B cell (primary cell): Measurements from ENCODE around the gene HS3ST6. TPM values are rescaled to one million over a fixed set of nuclear protein-coding genes. Genes with fewer than 3 reads are reported as not detected.

Source experiments
- ATAC-seq: fragments of 200-7000 bp; cut with Tn5 transposase; one replicate; pipeline ENCODE4 v1.10.0; 2021; ENCODE audit warnings: low read depth, mild to moderate bottlenecking, moderate number of reproducible peaks, moderate library complexity
- CTCF ChIA-PET: fragments of 350-600 bp; sonication (Branson Sonifier 250); formaldehyde crosslinking; loops from one replicate; lab custom pipeline; 2021; ENCODE audit warnings: antibody characterized with exemption, inconsistent platforms; lab: Charles Lee
- POLR2A ChIA-PET: fragments of 350-600 bp; sonication (Branson Sonifier 250); formaldehyde crosslinking; loops from one replicate; lab custom pipeline; 2021; ENCODE audit warnings: antibody characterized with exemption; lab: Charles Lee
- DNase-seq: peaks from one replicate; pipeline ENCODE4 v3.0.0; 2013
- H2AFZ ChIP-seq: 2 replicates; pipeline ENCODE4 v1.6.1; 2012; ENCODE audit warnings: mild to moderate bottlenecking, low read depth, low read length; ENCODE audit not compliant: insufficient read depth, poor library complexity, severe bottlenecking
- H3K27ac ChIP-seq, 2 donors: 1 replicate in 1 of 2; 2 replicates in 1 of 2; pipeline ENCODE4 v1.5.1; 2012 to 2013; ENCODE audit warnings: low read length in 2 of 2, mild to moderate bottlenecking in 2 of 2, moderate library complexity in 1 of 2
- H3K27me3 ChIP-seq, 4 experiments: fragments of 200-600 bp in 1 of 4; sonication (generic) in 1 of 4; replicated peaks in 1 of 4; 1 replicate in 2 of 4; 2 replicates in 2 of 4; pipeline versions ENCODE4 v1.6.1 to v1.7.0; 2013 to 2016; ENCODE audit warnings: low read length in 3 of 4, mild to moderate bottlenecking in 2 of 4, mixed read lengths in 1 of 4, moderate library complexity in 1 of 4; ENCODE audit not compliant: insufficient read depth in 4 of 4, control insufficient read depth in 3 of 4; ENCODE audit errors: control extremely low read depth in 1 of 4
- H3K36me3 ChIP-seq, 2 experiments: replicated peaks in 1 of 2; 1 replicate in 1 of 2; 2 replicates in 1 of 2; pipeline versions ENCODE4 v1.6.1 to v1.7.1; 2013; ENCODE audit warnings: low read length in 1 of 2; ENCODE audit not compliant: insufficient read depth in 2 of 2, control insufficient read depth in 1 of 2; ENCODE audit errors: control extremely low read depth in 1 of 2, extremely low read depth in 1 of 2
- H3K4me1 ChIP-seq, 2 donors: fragments of 200-600 bp in 1 of 2; sonication (generic) in 1 of 2; 1 replicate in 1 of 2; 2 replicates in 1 of 2; pipeline versions ENCODE4 v1.5.1 to v1.6.1; 2013 to 2017; ENCODE audit warnings: low read length in 2 of 2; ENCODE audit not compliant: control insufficient read depth in 2 of 2, insufficient read depth in 2 of 2
- H3K4me2 ChIP-seq: replicated peaks from 2 replicates; pipeline ENCODE3; 2012; ENCODE audit warnings: mild to moderate bottlenecking, low read depth, low read length; ENCODE audit not compliant: poor library complexity, severe bottlenecking
- H3K4me3 ChIP-seq, 5 experiments: fragments of 200-600 bp in 1 of 5; sonication (generic) in 1 of 5; 1 replicate in 3 of 5; 2 replicates in 2 of 5; pipeline versions ENCODE4 v1.5.1 to v1.7.0; 2011 to 2016; ENCODE audit warnings: low read length in 4 of 5, mild to moderate bottlenecking in 4 of 5, low read depth in 2 of 5, control low read depth in 1 of 5, moderate library complexity in 1 of 5; ENCODE audit not compliant: insufficient read depth in 1 of 5; ENCODE audit errors: control extremely low read depth in 1 of 5, extremely low read depth in 1 of 5
- H3K79me2 ChIP-seq: fragments of 200-600 bp; sonication (generic); one replicate; pipeline ENCODE4 v1.6.0; 2016; ENCODE audit warnings: low read length; ENCODE audit not compliant: control insufficient read depth, insufficient read depth
- H3K9ac ChIP-seq: fragments of 200-600 bp; sonication (generic); 2 replicates; pipeline ENCODE4 v1.6.1; 2017; ENCODE audit warnings: mild to moderate bottlenecking, low read length, moderate library complexity
- H3K9me3 ChIP-seq, 3 donors: one replicate each; pipeline versions ENCODE4 v1.6.1 to v1.7.1; 2013; ENCODE audit warnings: low read length in 2 of 3; ENCODE audit not compliant: control insufficient read depth in 2 of 3, insufficient read depth in 1 of 3; ENCODE audit errors: control extremely low read depth in 1 of 3
- H4K20me1 ChIP-seq: 2 replicates; pipeline ENCODE4 v1.6.0; 2012; ENCODE audit warnings: mild to moderate bottlenecking, low read length; ENCODE audit not compliant: insufficient read depth, control insufficient read depth, poor library complexity, severe bottlenecking
- H3K27ac Mint-ChIP-seq: one replicate; pipeline ENCODE4 v1.8.0; 2021; ENCODE audit warnings: mixed read lengths
- H3K27me3 Mint-ChIP-seq: one replicate; pipeline ENCODE4 v1.8.0; 2021; ENCODE audit warnings: mixed read lengths
- H3K4me1 Mint-ChIP-seq: one replicate; pipeline ENCODE4 v1.8.0; 2021; ENCODE audit warnings: mixed read lengths
- H3K4me3 Mint-ChIP-seq: one replicate; pipeline ENCODE4 v1.8.0; 2021; ENCODE audit warnings: mixed read lengths
- H3K9me3 Mint-ChIP-seq: one replicate; pipeline ENCODE4 v1.8.0; 2022; ENCODE audit warnings: mixed read lengths; ENCODE audit not compliant: insufficient read depth
- EZH2 ChIP-seq: IDR thresholded peaks from 2 replicates; pipeline ENCODE4 v1.6.1; 2012; ENCODE audit warnings: borderline replicate concordance, low read depth, mild to moderate bottlenecking, moderate library complexity, low read length; ENCODE audit not compliant: insufficient read depth, poor library complexity, severe bottlenecking
- WGBS: methylation state at CpG from one replicate; pipeline ENCODE4 v1.1.5; 2013; ENCODE audit warnings: missing lambda C conversion rate; ENCODE audit not compliant: insufficient coverage; 5-methylcytosine and 5-hydroxymethylcytosine counted together
- intact Hi-C: fragments of 100-400 bp; cut with micrococcal nuclease; formaldehyde crosslinking; loops from one replicate; pipeline ENCODE4 v1.10.0; 2022
- polyA plus RNA-seq: library from polyadenylated mRNA; depleted of rRNA; stranded (reverse); fragments of >200 nt; gene quantifications from 2 replicates; pipeline ENCODE4 v1.2.3, GENCODE V29; 2012
- total RNA-seq, 2 donors: library from RNA; stranded (reverse); fragments of 120-200 nt in 1 of 2; gene quantifications; 1 replicate in 1 of 2; 2 replicates in 1 of 2; pipeline versions ENCODE4 v1.2.3 to v1.2.4, GENCODE V29; 2013 to 2022
- TF ChIP-seq, protein P1 (sequence below): fragments of 200-600 bp; IDR thresholded peaks from one replicate; pipeline ENCODE4 v1.8.0; 2022; ENCODE audit warnings: antibody characterized with exemption, mild to moderate bottlenecking

HS3ST6 gene
- total and polyA plus RNA-seq, 2 donors (not counting 1 experiment from before 2014, with no cell fraction given): not detected

DNA sequence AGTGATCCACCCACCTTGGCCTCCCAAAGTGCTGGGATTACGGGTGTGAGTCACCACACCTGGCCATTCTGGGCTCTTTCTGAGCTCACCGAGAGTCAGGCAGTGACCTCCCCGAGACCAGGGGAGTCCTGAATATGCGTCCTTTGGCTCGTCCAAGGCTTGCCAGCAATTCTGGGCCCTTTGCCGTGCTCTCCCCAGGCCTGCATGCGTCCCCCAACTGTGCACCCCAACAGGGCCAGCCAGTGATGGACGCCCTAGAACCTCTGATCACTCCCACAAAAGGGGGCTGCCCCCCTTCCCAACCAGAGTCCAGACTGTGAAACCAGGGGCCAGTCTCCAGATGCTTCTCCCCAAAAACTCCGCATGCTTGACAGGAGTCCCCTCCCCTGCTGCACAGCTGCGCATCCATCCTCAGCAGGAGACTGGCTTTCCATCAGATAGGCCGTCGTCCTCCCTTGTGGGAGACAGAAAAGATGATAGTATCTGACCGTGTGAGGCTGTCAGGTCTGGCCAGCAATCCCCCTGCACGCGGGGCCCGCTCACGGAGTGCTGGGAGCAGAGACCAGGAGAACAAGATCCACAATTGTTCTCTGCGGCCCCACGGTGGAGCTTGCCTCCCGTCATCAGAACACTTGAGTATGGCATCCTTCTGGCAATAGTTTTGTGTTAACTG, 15.5 kb downstream of the HS3ST6 start:
- Histone ChIP-seq H3K4me2 (no peak overlapping the region), H3K36me3 (no peaks in the 10 kb centered on the region), H3K27me3 (peaks cover 0 to 5% (median 0%) of the 10 kb centered on the region in 4 experiments), H3K9ac (no peak overlapping the region), H3K9me3 (no peaks in the 10 kb centered on the region), H2AFZ (no peak overlapping the region), H4K20me1 (no peaks in the 10 kb centered on the region), H3K4me3 (no peak overlapping the region), H3K79me2 (no peaks in the 10 kb centered on the region), H3K27ac (no peak overlapping the region), H3K4me1 (no peaks in the 10 kb centered on the region)
- TF ChIP-seq, protein P1, sequence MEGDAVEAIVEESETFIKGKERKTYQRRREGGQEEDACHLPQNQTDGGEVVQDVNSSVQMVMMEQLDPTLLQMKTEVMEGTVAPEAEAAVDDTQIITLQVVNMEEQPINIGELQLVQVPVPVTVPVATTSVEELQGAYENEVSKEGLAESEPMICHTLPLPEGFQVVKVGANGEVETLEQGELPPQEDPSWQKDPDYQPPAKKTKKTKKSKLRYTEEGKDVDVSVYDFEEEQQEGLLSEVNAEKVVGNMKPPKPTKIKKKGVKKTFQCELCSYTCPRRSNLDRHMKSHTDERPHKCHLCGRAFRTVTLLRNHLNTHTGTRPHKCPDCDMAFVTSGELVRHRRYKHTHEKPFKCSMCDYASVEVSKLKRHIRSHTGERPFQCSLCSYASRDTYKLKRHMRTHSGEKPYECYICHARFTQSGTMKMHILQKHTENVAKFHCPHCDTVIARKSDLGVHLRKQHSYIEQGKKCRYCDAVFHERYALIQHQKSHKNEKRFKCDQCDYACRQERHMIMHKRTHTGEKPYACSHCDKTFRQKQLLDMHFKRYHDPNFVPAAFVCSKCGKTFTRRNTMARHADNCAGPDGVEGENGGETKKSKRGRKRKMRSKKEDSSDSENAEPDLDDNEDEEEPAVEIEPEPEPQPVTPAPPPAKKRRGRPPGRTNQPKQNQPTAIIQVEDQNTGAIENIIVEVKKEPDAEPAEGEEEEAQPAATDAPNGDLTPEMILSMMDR: no peak
- no peak for TF ChIP-seq EZH2
- Mint-ChIP-seq H3K9me3 (no peaks in the 10 kb centered on the region), H3K4me3 (no peak overlapping the region), H3K27ac (no peak overlapping the region), H3K4me1 (no peaks in the 10 kb centered on the region), H3K27me3 (peaks cover 11% of the 10 kb centered on the region)
- DNase-seq: no peak
- intact Hi-C loops: no loop called here
- 82% methylated on average over 17 of the region's 20 CpGs for WGBS
- ChIA-PET POLR2A (no interaction called here), CTCF (no interaction called here)
- no peak for ATAC-seq

DNA sequence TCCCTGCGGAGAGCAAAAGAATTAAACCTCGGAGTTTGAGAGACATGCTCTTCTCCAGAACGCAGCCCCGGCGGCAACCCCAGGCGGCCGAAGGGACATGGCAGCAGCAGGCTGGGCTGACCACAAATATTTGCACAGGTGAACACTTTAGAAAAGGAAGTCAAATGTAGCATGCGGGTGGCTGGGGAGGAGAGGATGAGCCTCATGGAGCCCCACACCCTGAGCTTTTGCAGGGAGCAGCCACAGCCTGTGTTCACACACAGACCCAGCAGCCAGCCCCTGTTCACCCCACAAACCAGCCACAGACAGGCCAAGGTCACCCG, 17.8 kb downstream of the HS3ST6 start:
- Histone ChIP-seq H3K27ac (no peak overlapping the region), H3K36me3 (no peaks in the 10 kb centered on the region), H3K27me3 (peaks cover 0 to 3% (median 1%) of the 10 kb centered on the region in 4 experiments), H3K4me3 (no peak overlapping the region), H2AFZ (no peak overlapping the region), H3K79me2 (no peaks in the 10 kb centered on the region), H3K4me1 (no peaks in the 10 kb centered on the region), H3K4me2 (no peak overlapping the region), H3K9ac (no peak overlapping the region), H4K20me1 (no peaks in the 10 kb centered on the region), H3K9me3 (no peaks in the 10 kb centered on the region)
- no peak for TF ChIP-seq EZH2
- TF ChIP-seq, protein P1: no peak
- no peaks in the 10 kb centered on the region for H3K4me1 Mint-ChIP-seq
- POLR2A ChIA-PET: no interaction called here
- H3K27me3 Mint-ChIP-seq: peaks cover 11% of the 10 kb centered on the region
- no peak overlapping the region for H3K27ac Mint-ChIP-seq
- no peak overlapping the region for H3K4me3 Mint-ChIP-seq
- CTCF ChIA-PET: no interaction called here
- ATAC-seq (no peak), DNase-seq (no peak)
- 47% methylated on average over 8 of the region's 9 CpGs for WGBS
- intact Hi-C loops: no loop called here
- no peaks in the 10 kb centered on the region for H3K9me3 Mint-ChIP-seq
